Measurements from ENCODE around the gene UST.

Gene UST

DNA sequence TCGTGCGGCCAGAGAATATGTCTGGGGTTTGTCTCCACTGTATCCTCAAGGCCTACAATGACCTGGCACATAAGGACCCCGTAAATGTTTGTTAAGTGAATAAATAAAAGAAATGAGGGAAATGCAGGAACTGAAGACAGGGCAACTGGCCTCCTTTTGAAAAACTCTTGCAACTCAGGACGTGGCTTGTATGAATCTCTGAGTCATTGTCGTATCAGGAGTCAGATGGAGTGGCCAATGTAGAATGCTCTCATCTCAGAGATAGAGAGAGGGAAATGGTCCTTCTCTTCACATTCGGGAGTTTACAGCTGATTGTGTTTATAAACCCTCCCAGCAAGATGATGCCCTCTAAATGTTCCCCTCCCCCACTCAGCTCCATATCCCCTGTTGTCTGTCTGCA lies 57.1 kb downstream of the UST start:
- no peak for DNase-seq (ENCODE audit: low read depth)

- no peak for DNase-seq (ENCODE audit: low read depth)
Observed at GRCh38 chr6:148805777-148806176, 58.9 kb downstream of the UST start.

DNA sequence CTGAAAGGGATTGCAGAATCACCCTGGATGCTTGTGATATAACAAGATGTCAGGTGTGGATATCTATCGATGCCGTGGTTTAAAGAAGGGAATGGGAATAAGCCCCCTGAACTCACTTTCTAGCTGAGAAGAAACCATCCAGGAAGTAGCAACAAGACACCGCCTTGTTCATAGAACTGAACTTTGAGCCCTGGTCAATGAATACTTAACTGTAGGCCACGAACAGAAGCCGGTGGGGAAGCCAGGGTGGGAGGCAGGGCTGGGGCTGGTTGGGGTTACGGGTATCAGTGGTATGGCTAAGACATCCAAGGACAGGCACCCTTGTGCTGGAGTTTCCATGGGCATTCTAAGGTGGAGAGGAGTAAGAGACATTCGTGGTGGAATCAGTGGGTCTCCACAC lies 61.0 kb downstream of the UST start:
- DNase-seq (ENCODE audit: low read depth), result no peak

DNA sequence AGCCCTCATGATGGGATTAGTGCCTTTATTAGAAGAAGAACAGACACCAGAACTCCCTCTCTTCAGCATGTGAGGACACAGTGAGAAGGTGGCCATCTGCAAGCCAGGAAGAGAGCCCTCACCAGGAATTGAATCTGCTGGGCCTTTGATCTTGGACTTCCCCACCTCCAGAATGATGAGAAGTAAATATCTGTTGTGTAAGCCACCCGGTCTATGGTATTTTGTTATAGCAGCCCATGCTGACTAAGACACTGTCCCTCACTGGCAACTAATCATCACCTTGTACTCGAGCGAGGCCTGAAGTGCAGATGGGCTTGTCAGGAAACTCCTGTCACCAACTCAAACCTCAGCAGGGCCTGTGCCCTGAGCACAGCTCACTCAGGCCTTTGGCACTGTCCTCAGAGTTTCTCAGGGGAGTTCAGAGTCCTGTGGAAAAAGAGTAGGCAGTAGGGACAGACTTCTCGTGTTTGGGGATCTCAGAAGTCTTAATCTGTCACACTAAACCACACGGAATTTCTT lies 62.0 kb downstream of the UST start:
- DNase-seq (ENCODE audit: low read depth), result no peak

DNA sequence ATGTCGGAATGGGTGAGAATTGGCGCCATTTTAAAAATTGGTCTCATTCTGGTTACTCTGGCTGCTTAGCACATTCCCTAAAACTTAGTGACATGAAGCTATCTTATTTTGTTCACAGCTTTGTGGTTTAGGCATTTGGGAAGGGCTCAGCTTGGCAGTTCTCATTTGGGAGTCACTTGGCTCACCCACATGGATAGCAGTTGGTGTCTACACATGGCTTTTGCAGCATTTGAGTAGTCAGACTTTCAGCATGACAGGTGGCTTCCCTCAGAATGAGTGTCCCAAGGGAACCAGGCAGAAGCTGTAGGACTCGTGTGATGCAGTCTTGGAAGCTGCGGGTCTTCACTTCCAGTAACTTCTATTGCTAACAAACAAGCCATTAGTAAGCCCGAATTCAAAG lies 64.6 kb downstream of the UST start:
- no peak for DNase-seq (ENCODE audit: low read depth)

DNA sequence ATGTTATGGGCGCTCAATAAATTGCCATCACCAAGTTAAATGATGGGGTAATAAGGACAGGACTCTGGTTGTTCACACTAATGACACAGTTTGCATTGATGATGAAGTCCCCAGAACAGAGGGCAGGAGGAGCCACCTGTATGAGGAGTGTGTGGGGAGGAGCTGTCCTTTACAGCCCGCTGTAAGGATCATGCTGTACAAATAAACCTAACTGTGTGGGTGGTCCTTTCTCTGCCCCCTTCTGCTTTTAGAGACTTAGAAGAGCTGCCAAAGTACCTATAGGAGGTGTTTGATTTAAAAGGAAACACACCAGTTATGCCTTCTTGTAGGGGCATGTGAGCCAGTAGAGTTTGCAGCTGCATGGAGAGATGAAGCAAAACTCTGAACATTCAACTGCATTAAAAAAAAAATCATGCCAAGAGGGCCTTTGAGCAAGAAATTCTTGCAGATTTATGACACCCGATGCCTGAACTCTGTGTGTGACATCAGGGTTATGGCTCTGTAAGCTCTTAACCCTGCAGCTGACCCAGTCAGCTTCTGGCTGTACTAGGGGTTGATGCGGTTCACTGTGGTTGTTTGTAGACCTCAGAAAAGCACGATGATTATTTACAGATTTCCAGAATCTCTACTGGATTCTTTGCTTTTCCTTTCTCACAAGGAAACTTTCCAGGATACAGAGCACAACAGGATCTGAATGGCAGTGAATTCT lies 67.4 kb downstream of the UST start:
- no peak for DNase-seq (ENCODE audit: low read depth)

DNA sequence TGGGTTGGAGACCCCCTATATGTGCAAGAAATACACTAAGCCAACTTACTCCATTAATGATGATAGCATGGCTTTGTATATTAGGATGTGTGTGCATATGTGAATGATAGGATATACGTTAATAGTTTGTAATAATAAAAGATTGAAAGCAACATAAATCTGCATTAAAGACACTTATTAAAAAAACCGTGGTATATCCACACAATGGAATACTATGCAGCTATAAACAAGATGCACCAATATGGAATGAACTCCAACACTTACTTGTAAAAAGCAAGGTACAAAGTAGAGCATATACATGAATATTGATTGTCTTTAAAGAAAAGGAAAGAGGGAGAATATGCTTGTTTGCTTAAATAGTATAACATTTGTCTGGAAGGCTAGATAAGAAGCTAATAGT lies 68.0 kb downstream of the UST start:
- no peak for DNase-seq (ENCODE audit: low read depth)

GRCh38 chr6:148816117-148816516 lies 69.3 kb downstream of the UST start:
- no peak for DNase-seq (ENCODE audit: low read depth)

- DNase-seq (ENCODE audit: low read depth), result no peak
Observed at GRCh38 chr6:148817689-148818088, 70.9 kb downstream of the UST start.

DNA sequence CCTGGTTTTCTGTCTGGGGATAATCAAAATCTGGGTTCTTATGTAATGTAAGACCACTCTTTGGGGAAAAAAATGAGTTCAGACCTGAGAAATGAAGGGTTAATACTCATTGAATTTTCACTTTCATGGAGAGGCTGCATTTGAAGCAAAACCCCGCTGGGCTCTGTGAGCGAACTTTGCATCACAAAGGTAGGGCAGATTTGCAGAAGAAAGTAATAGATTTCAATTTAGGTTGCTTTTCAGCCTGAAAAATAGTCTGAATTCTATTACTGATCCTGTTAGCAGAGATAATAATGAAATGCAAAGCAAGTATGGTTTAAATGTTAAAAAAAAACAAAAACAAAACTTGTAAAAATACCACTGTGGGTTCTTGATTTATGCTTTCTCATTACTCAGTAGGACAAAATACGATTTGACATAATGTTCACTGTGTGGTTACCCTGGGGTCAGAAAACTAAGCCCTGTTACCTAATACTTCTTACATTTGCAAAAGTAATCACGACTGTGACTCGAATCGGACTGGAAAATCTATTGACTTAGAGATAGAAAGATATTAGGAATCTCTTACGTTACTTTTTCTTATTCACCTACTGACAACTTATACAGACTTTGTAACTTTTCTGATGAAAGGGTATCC lies 72.2 kb downstream of the UST start:
- DNase-seq (ENCODE audit: low read depth), result no peak

DNA sequence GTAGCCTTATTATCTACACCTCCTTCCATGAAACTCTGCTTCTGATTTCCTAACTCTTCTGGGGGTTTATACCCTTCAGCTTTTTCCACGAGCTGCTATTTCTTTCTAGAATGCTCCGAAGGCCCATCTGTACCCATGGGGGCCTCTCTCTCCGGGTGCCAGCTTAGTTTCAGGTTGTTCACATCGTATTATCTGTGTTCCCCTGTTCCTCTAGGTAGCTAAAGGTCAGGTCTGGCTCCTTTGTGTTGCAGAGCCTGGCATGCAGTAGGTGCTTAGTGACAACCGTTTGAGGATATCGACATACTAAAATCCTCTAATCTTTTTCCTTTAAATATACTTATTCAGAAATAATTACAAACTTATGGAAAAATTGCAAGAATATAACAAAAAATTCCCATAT lies 73.0 kb downstream of the UST start:
- DNase-seq (ENCODE audit: low read depth), result no peak

DNA sequence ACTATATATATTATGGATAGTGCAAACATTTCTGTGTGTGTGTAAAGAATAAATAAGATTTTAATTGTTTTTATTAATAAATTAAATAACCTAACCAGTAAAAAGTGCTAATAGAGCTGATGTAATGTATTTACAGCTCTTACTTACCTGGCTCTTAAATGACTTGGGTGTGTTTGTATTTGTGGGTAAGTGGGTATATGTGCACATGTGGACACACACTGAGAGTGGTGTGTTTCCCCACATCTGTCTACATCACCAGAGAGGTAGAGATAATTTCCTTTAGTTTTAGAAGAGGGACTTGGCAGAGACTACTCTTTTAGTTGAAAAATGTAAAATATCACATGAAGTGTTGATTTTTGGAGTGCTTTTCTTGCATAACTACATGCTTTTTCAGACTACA lies 76.0 kb downstream of the UST start:
- no peak for DNase-seq (ENCODE audit: low read depth)

DNA sequence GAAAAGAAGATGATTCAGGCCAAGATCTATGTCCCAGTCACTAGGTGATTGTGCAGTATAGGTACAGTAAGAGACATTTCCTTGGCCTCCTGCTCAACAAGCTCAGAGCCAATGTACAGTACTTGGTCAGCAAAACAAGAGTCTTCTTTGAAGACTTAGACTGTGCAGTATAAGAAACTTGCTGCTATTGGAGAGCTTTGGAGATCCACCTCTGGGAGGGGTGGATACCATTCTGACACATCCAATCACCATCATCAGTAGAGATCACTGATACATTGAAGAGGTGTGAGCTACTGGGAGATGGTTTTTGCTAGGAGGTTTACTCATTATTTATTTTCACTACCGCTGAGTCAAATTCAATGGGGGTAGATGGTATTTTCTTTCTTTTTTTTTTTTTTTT lies 77.5 kb downstream of the UST start:
- no peak for DNase-seq (ENCODE audit: low read depth)

DNA sequence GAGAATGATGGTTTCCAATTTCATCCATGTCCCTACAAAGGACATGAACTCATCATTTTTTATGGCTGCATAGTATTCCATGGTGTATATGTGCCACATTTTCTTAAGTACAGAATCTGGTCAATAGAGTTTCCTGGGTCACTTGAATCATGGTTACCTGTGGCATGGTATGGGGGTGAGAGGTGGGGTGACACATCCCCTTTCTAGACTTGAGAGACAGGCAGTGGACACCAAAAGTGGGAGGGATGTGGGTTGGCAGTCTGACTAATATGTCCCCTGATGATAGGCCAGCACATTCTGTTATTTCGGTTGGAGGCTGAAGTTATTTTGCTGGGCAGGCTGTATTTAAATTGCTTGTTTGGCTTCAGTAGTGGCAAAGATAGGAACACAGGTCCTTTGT lies 78.1 kb downstream of the UST start:
- no peak for DNase-seq (ENCODE audit: low read depth)

GRCh38 chr6:148825492-148825891 lies 78.7 kb downstream of the UST start:
- no peak for DNase-seq (ENCODE audit: low read depth)

DNA sequence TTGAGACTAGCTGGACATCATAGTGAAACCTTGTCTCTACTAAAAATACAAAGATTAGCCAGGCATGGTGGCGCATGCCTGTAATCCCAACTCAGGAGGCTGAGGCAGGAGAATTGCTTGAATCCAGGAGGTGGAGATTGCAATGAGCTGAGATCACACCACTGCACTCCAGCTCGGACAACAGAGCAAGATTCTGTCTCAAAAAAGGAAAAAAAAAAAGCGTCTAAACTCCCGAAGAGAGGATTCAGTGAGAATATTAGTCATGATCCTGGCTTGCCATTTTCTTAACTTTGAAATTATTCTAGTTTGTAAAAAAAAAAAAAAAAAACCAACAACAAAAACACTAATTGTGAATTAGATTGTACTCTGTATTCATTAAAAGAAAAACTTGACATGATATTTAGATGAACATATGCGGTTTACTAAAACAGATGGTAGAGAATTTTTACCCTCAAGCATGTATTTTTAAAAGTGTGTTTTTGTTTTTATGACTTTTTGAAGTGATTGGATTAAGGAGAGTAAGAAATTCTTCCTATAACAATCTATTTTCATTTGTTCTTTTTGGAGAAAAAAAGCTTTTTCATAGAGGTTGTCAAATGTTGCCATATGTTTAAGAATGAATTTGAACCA lies 80.7 kb downstream of the UST start:
- DNase-seq (ENCODE audit: low read depth), result no peak

DNA sequence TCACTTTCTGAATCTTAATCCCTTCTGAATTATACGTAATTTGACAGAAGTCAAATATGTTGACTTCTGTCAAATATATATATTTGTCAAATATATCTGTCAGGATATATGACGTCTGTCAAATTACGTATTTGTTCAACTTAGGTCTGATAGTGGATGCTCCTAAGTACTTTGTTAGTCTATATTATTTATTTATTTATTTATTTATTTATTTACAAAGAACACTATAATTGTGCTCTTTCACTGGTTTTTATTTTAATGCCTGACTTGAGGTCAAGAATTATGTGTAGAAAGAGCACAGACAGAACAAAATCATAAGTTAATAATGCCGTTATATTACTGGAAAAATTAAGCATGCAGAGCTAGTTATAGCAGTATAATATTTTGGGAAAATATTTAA lies 81.2 kb downstream of the UST start:
- no peak for DNase-seq (ENCODE audit: low read depth)

DNA sequence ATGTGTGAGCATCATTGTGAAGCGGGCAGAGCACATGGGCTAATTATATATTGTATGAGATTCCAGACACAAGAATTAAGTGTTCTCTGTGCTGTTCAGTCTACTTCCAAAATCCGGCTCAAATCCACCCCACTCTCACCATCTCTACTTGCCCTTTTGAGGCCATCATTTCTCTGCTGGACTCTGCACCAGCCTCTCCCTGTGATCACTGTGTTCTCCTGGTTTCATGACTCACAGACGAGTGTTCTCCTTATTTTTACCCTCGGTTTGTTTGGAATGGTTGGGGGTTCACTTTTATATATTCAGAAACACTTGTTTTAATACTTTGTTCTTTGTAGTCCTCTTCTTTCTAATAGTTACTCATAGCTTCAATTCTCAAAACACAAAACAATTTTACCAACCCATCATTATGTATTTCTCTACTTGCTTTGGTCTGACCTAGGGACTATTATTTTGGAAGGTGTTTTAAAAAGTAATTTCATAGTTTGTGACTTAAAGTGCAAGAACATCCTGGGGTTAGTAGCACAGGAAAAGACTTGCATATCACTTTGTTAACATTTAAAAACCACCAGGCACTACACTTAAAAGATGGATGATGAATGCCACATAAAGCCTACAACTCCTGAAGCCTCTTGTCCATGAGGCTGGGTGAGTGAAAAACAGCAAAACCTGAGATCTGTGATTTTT lies 82.7 kb downstream of the UST start:
- no peak for DNase-seq (ENCODE audit: low read depth)

DNA sequence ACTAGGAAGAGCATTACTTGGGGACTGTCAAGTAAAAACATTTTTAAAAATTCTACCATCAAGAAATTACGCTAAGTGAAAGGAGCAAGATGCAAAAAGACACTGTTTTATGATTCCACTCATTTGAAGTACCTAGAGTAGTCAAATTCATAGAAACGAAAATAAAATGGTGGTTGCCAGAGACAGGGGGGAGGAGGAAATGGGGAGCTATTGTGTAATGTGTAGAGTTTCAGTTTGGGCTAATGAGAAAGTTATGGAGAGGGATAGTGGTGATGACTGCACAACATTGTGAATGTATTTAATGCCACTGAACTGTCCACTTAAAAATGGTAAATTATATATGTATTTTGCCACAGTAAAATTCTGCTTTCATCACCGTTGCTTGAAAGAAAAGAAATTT lies 83.8 kb downstream of the UST start:
- no peak for DNase-seq (ENCODE audit: low read depth)

- DNase-seq (ENCODE audit: low read depth), result peak; percentile 18
Observed at GRCh38 chr6:148831064-148831463, 84.2 kb downstream of the UST start.

DNA sequence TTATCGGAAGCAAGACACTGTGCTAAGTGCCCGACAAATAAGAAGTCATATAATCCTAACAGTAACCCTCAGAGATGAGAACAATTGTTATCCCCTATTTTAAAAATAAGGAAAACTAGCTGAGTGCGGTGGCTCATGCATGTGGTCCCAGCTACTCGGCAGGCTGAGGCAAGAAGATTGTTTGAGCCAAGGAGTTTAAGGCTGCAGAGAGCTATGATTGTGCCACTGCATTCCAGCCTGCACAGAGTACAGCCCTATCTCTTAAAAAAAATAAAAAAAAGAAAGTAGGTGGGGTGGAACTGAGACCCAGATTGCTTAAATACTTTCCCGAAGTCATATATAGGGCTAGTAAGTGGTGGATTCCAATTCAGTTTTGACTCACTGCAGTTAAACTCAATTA lies 84.7 kb downstream of the UST start:
- no peak for DNase-seq (ENCODE audit: low read depth)

- DNase-seq (ENCODE audit: low read depth), result peak; percentile 19
Observed at GRCh38 chr6:148835920-148836441, 89.2 kb downstream of the UST start.

DNA sequence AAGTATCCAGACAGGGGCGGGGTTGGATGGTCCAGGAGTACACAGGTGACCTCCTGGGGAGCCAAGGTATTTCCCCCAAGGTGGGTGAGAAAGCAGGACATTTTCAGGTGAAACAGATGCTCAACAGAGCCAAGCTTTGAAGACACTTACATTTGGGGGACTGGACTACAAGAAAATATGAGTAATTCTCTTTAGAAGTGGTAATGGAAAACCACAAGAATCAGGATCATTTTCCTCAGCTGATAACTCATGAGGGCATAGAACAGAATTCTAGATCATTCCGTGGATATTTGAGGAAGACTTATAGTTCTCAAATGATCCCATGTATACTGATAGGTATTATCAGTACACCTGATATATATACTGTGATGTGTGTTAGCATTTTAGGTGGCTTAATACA lies 89.9 kb downstream of the UST start:
- DNase-seq (ENCODE audit: low read depth), result no peak

Data from activated T-cell treated with anti-CD3 and anti-CD28 coated beads for 48 hours (primary cell).